Measurements from ENCODE around the gene WDR36. TPM values are rescaled to one million over a fixed set of nuclear protein-coding genes. Genes with fewer than 3 reads are reported as not detected.

Gene WDR36
- polyA plus RNA-seq, 2 of the 4 experiments (the other 2 are of a cell fraction): 15.3 to 38.1 TPM

DNA sequence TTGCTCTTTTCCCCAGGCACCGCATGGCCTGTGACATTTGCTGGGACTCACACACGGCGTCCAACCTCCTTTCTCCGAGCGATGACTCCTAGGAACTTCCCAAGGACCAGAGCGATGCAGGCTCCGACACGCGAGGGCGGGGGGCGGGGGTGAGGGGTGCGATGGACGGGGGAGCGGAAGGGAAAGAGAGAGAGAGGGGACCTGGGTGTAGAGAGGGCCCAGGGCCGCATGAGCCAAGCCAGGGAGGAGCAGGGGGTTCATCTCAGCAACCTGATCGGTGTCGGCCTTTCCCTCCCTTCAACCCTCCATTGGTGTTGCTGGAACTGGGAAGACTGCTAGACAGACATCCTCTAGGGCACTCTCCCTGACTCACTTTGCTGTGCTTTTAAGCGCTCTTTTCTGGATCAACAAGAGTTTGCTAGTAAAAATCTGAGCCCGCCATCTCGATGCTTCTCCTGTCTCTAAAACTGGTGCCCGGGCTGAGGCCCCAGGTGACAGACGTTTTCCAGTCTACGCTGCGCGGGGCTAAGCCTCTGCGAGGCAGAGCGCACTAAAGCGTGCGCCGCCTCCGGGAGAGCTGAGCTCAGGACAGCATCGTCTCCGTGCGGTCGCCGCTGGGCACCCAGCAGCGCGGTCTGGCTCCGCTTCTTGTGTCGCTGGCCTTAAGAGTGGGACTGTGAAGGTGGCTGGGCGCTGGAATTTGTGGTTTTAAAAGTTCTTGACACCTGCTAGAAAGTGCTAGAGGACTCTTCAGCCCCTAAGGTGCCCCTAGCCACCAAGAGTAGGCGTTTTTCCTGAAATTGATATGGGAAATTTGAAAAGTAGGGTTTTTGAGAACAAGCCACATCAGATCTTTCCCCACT, 21.6 kb upstream of the WDR36 start (continued):
- TF ChIP-seq ZFP36 (IDR thresholded peaks at IDR 0.05; ENCODE audit: borderline replicate concordance, partially characterized antibody) (no peak), EHMT2 (IDR thresholded peaks at IDR 0.05; ENCODE audit: low read depth) (no peak)

DNA sequence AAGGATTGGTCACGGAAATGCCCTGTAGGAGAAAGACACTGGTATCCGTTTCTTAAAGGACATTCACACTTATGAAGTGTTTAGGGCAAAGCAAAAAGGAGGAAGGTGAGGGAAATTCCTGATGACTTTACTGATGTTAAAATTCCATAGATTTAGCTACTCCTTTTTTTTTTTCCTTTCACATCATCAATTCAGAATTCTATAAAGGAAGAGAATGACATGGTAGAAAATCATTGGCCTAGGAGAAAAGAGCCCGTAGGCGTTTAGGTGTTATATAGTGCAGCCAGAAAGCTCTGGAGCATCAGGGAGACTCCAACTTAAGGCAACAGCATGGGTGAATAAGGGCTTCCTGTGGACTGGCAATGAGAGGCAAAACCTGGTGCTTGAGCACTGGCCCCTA, 20.7 kb upstream of the WDR36 start, which contains the start of gene TSLP:
Gene TSLP (plus strand): TSS at position 301 of the 400 bp plus-strand sequence. CDS start 178 bp downstream, outside the sequence.
- ChIA-PET POLR2A (no interaction called here), CTCF (no interaction called here)
- no peak for FAIRE-seq
- H3K4me1 ChIP-seq: no peaks in the 10 kb centered on the region
- no peak within 1 kb of the TSS for H3K4me3 ChIP-seq
- ATAC-seq: no peak
- H3K4me2 ChIP-seq: no peak within 1 kb of the TSS; the same call in 2 of the 3 replicates
- WGBS (ENCODE audit: missing lambda C conversion rate): 36% methylated on average over 4 of the region's 4 CpGs
- TF ChIP-seq RCOR1 (IDR thresholded peaks at IDR 0.05; ENCODE audit: low read depth, low read length): no peak
- no peak for TF ChIP-seq ZC3H11A (IDR thresholded peaks at IDR 0.05)
- TF ChIP-seq, protein P1, sequence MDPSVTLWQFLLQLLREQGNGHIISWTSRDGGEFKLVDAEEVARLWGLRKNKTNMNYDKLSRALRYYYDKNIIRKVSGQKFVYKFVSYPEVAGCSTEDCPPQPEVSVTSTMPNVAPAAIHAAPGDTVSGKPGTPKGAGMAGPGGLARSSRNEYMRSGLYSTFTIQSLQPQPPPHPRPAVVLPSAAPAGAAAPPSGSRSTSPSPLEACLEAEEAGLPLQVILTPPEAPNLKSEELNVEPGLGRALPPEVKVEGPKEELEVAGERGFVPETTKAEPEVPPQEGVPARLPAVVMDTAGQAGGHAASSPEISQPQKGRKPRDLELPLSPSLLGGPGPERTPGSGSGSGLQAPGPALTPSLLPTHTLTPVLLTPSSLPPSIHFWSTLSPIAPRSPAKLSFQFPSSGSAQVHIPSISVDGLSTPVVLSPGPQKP (IDR thresholded peaks at IDR 0.05; ENCODE audit: low read depth, low read length): no peak
- TF ChIP-seq PHF8 (IDR thresholded peaks at IDR 0.05; ENCODE audit: borderline replicate concordance, low read depth): no peak
- TF ChIP-seq ZSCAN20 (CRISPR knock-in tag; IDR thresholded peaks at IDR 0.05): no peak
- TF ChIP-seq, protein P2, sequence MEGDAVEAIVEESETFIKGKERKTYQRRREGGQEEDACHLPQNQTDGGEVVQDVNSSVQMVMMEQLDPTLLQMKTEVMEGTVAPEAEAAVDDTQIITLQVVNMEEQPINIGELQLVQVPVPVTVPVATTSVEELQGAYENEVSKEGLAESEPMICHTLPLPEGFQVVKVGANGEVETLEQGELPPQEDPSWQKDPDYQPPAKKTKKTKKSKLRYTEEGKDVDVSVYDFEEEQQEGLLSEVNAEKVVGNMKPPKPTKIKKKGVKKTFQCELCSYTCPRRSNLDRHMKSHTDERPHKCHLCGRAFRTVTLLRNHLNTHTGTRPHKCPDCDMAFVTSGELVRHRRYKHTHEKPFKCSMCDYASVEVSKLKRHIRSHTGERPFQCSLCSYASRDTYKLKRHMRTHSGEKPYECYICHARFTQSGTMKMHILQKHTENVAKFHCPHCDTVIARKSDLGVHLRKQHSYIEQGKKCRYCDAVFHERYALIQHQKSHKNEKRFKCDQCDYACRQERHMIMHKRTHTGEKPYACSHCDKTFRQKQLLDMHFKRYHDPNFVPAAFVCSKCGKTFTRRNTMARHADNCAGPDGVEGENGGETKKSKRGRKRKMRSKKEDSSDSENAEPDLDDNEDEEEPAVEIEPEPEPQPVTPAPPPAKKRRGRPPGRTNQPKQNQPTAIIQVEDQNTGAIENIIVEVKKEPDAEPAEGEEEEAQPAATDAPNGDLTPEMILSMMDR (IDR thresholded peaks at IDR 0.05): no peak
- TF ChIP-seq, protein P3, sequence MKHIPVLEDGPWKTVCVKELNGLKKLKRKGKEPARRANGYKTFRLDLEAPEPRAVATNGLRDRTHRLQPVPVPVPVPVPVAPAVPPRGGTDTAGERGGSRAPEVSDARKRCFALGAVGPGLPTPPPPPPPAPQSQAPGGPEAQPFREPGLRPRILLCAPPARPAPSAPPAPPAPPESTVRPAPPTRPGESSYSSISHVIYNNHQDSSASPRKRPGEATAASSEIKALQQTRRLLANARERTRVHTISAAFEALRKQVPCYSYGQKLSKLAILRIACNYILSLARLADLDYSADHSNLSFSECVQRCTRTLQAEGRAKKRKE (CRISPR knock-in tag; IDR thresholded peaks at IDR 0.05; ENCODE audit: low read depth): no peak
- no peak for TF ChIP-seq FOXS1 (CRISPR knock-in tag; IDR thresholded peaks at IDR 0.05)
- TF ChIP-seq, protein P4, sequence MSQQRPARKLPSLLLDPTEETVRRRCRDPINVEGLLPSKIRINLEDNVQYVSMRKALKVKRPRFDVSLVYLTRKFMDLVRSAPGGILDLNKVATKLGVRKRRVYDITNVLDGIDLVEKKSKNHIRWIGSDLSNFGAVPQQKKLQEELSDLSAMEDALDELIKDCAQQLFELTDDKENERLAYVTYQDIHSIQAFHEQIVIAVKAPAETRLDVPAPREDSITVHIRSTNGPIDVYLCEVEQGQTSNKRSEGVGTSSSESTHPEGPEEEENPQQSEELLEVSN (IDR thresholded peaks at IDR 0.05; ENCODE audit: borderline replicate concordance, low read depth): no peak
- TF ChIP-seq, protein P5, sequence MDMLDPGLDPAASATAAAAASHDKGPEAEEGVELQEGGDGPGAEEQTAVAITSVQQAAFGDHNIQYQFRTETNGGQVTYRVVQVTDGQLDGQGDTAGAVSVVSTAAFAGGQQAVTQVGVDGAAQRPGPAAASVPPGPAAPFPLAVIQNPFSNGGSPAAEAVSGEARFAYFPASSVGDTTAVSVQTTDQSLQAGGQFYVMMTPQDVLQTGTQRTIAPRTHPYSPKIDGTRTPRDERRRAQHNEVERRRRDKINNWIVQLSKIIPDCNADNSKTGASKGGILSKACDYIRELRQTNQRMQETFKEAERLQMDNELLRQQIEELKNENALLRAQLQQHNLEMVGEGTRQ (IDR thresholded peaks at IDR 0.05): no peak
- no peak for TF ChIP-seq KDM1A (IDR thresholded peaks at IDR 0.05; ENCODE audit: low read depth)
- no peak for TF ChIP-seq RAD21 (conservative IDR thresholded peaks at IDR 0.05 in 1 of 2, IDR thresholded peaks at IDR 0.05 in 1 of 2)
- no peak for TF ChIP-seq TP53 (CRISPR knock-in tag; IDR thresholded peaks at IDR 0.05)
- no peak for TF ChIP-seq MAZ (IDR thresholded peaks at IDR 0.05; ENCODE audit: borderline replicate concordance, low read depth, low read length)
- no peak for TF ChIP-seq EHMT2 (IDR thresholded peaks at IDR 0.05; ENCODE audit: low read depth)
- TF ChIP-seq, protein P6, sequence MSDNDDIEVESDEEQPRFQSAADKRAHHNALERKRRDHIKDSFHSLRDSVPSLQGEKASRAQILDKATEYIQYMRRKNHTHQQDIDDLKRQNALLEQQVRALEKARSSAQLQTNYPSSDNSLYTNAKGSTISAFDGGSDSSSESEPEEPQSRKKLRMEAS (IDR thresholded peaks at IDR 0.05): no peak
- no peak for TF ChIP-seq ZNF302 (CRISPR knock-in tag; IDR thresholded peaks at IDR 0.05)
- H3K9me3 ChIP-seq: no peaks in the 10 kb centered on the region
- no peak within 1 kb of the TSS for H3K27ac ChIP-seq
- DNase-seq (ENCODE audit: low read depth in 1 of 2, low spot score in 1 of 2): no peak
